Choroid plexus epithelial cell (primary cell): ENCODE results near the gene ZFP36L1.

Source experiments
- DNase-seq: peaks from one replicate; pipeline ENCODE4 v3.0.0-alpha.2; 2010; ENCODE audit warnings: low read depth
- H3K4me3 ChIP-seq: 2 replicates; pipeline ENCODE4 v1.5.1; 2011; ENCODE audit warnings: low read depth, mild to moderate bottlenecking, control low read depth, low read length, moderate library complexity
- CTCF ChIP-seq: conservative IDR thresholded peaks from 2 replicates; pipeline ENCODE4 v1.5.1; 2011; ENCODE audit warnings: low read depth, mild to moderate bottlenecking, control low read depth, inconsistent platforms, low read length, moderate library complexity

ZFP36L1 gene

GRCh38 chr14:68738559-68738958 lies 54.3 kb downstream of the ZFP36L1 start:
- no peak for DNase-seq
- TF ChIP-seq CTCF, result no peak
- H3K4me3 ChIP-seq, result no peak overlapping the region
